Activated B cell treated with CpG ODN at 0.5 μM for 24 hours (primary cell): ENCODE measurements around the gene ABL2. TPM values are rescaled to one million over a fixed set of nuclear protein-coding genes. Genes with fewer than 3 reads are reported as not detected.

ENCODE experiments used
- total RNA-seq: library from RNA; stranded (reverse); gene quantifications from 2 replicates; pipeline ENCODE4 v1.2.3, GENCODE V29; 2022

The ABL2 gene
- total RNA-seq, 1 donor from 2014 or later: 15.2 TPM

Other genes starting within 250 kb of the ABL2 start
- 26.3 and 27.5 TPM in 2 replicates for gene FAM20B, start 203.8 kb downstream of the ABL2 start, total RNA-seq
- 59.5 and 60.8 TPM in 2 replicates for gene TOR3A, start 147.6 kb downstream of the ABL2 start, total RNA-seq
- 17.3 and 20.0 TPM in 2 replicates for gene SOAT1, start 64.1 kb upstream of the ABL2 start, total RNA-seq
- 0.61 and 0.75 TPM in 2 replicates for gene AXDND1, start 136.3 kb upstream of the ABL2 start, total RNA-seq